T47D (cell line): ENCODE results near the gene RABGAP1.

Source experiments
- DNase-seq, 2 experiments: peaks; one replicate each; pipeline versions ENCODE4 v3.0.0 to v3.0.0-alpha.2; 2011 to 2012; ENCODE audit warnings: low read depth in 1 of 2, low spot score in 1 of 2
- JUND ChIP-seq: IDR thresholded peaks from 2 replicates; pipeline ENCODE4 v1.6.1; 2012; ENCODE audit warnings: low read depth
- in situ Hi-C: cut with HindIII; loops from 2 replicates; pipeline ENCODE4 v1.10.0; 2016; ENCODE audit warnings: low sequenced_read_pairs, low pct_unique_long_range_greater_than_20kb

Gene RABGAP1

GRCh38 chr9:123033352-123033751 is 92.5 kb downstream of the RABGAP1 start, which contains the start of gene GPR21:
GPR21 (plus strand) TSS chr9:123033667; CDS start chr9:123034567, 900 bp downstream.
- in situ Hi-C loops, result no loop called here

GRCh38 chr9:123033864-123034601 is 93.2 kb downstream of the RABGAP1 start:
- in situ Hi-C loops, result no loop called here
- no peak for DNase-seq

More at GRCh38 chr9:123033352-123033751, 92.5 kb downstream of the RABGAP1 start, which contains the start of gene GPR21:
- no peak for DNase-seq
- TF ChIP-seq JUND, result no peak

DNA sequence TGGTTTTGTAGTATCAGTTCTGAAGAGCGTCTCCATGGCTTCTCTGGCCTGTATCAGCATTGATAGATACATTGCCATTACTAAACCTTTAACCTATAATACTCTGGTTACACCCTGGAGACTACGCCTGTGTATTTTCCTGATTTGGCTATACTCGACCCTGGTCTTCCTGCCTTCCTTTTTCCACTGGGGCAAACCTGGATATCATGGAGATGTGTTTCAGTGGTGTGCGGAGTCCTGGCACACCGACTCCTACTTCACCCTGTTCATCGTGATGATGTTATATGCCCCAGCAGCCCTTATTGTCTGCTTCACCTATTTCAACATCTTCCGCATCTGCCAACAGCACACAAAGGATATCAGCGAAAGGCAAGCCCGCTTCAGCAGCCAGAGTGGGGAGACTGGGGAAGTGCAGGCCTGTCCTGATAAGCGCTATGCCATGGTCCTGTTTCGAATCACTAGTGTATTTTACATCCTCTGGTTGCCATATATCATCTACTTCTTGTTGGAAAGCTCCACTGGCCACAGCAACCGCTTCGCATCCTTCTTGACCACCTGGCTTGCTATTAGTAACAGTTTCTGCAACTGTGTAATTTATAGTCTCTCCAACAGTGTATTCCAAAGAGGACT is 94.2 kb downstream of the RABGAP1 start:
- TF ChIP-seq JUND, result no peak
- DNase-seq, result no peak
- in situ Hi-C loops, result no loop called here

More at GRCh38 chr9:123033864-123034601, 93.2 kb downstream of the RABGAP1 start:
- no peak for TF ChIP-seq JUND

- no peak for DNase-seq
- in situ Hi-C loops, result no loop called here
- TF ChIP-seq JUND, result no peak
Observed at GRCh38 chr9:123035791-123036190, 95.0 kb downstream of the RABGAP1 start.

- no peak for TF ChIP-seq JUND
- no peak for DNase-seq
- in situ Hi-C loops, result no loop called here
Observed at GRCh38 chr9:123036893-123037545, 96.2 kb downstream of the RABGAP1 start.

DNA sequence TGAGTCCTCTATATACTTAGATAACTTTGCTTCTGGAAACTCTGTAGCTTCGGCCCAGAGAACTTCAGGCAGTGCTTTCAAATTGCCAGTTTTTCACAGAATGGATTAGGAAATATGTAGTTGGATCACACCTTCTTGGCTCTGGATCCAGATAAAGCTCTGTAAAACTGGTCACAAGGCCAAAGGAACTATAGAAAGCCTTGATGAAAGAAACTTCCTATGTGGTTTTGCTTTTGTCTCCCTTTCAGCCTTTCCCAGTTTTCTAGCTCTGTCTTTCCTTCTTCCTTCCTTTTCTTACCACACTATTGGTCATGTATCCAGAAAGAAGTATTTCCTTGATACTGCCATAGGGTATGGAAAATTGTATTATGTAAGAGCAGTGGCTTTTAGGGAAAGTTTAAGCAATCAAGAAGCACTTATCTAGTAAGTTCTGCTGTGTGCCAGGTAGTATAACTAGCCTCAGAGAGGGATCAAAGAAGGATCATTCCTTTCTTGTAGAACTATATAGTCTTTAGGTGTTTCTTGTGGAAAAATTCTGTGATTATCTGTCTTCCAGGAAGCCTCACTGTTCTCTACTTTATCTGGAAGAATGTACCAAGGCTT is 98.9 kb downstream of the RABGAP1 start:
- in situ Hi-C loops, result no loop called here
- no peak for DNase-seq
- TF ChIP-seq JUND, result no peak

DNA sequence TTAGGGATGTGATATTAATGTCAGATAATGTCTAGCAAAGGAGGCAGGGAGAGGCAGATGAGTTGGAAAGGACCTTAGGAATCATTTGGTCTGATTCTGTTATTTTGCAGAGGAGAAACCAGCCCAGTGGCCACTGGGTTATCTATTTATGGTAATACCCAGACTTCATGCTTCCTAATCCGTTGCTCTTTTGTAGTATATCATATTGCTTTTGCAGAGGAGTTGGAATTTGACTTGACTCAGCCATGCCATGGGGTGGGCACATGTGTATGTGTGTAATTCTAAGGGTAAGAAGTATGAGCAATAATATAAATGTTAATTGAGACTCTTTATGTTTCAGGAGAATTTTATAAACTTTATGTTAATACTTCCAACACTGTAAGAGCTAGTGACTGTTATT is 100.0 kb downstream of the RABGAP1 start:
- in situ Hi-C loops, result no loop called here
- DNase-seq, result no peak
- no peak for TF ChIP-seq JUND

- in situ Hi-C loops, result no loop called here
- no peak for TF ChIP-seq JUND
- DNase-seq, result no peak
Observed at GRCh38 chr9:123041489-123041888, 100.7 kb downstream of the RABGAP1 start.

- in situ Hi-C loops, result no loop called here
- no peak for TF ChIP-seq JUND
- no peak for DNase-seq
Observed at GRCh38 chr9:123043081-123043939, 102.5 kb downstream of the RABGAP1 start.

DNA sequence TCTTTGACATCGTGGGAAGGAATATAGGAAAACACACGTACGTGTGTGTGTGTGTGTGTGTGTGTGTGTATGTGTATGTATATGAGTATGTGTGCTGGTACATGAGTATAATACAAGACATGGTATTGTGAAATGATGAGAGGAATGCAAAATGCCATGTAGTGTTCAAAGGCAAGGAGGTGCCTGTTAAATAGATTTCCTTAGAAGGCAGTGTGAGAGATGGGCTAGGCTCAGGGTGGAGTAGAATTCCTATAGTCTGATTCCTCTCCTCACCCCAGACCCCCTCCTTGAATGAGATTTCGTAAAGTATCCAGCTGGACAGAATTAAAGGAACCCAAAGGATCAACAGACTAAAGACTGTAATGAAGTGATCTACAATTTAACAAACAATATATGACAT is 103.8 kb downstream of the RABGAP1 start:
- in situ Hi-C loops, result no loop called here
- no peak for TF ChIP-seq JUND
- DNase-seq, result no peak

DNA sequence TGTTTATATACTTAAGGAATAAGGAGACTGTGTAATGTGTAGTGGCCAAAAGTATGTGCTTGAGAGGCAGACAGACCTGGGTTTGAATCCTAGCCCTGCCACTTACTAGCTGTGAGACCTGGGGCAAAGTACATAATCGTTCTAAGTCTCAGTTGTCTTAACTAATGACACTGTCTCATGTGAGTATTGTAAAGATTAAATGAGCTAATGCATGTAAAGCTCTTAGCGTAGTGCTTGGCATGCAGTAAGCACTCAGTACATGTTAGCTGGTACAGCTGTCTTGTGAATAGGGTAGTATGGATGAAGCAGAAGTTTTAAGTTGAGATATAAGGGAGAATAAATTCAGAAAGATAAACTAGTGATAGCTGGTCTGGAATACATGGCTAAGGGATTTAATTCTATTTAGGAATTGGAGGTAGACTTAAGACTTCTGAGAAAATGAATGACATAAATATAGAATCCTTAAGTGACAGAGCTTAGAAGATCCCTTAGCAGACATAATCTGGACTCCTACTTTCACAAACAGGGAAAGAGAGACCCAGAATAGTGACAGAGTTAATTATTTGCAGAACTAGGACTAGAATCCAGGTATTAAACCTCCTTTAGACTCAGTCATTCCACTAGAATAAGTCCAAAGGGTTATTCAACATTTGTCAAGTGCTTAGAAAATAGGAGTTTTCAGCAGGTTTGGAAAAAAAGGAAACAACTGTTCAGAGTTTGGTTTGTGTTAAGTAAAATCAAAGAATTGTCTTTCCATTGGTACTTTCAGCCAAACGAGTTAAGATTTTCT is 105.8 kb downstream of the RABGAP1 start:
- no peak for TF ChIP-seq JUND
- in situ Hi-C loops, result no loop called here
- DNase-seq, result no peak
